HG03565 (cell line): ENCODE data around the gene CNTRL.
"Not testable (repeated sequence)": the region's sequence is repeated elsewhere in the genome, so short reads cannot be mapped to it uniquely, and the experiment has no call there.

ENCODE experiments used
- ATAC-seq: cut with Tn5 transposase; IDR thresholded peaks from one replicate; pipeline ENCODE4 v1.9.1; 2021; ENCODE audit warnings: mild to moderate bottlenecking, moderate library complexity; ENCODE audit not compliant: unreplicated experiment

The CNTRL gene, protein sequence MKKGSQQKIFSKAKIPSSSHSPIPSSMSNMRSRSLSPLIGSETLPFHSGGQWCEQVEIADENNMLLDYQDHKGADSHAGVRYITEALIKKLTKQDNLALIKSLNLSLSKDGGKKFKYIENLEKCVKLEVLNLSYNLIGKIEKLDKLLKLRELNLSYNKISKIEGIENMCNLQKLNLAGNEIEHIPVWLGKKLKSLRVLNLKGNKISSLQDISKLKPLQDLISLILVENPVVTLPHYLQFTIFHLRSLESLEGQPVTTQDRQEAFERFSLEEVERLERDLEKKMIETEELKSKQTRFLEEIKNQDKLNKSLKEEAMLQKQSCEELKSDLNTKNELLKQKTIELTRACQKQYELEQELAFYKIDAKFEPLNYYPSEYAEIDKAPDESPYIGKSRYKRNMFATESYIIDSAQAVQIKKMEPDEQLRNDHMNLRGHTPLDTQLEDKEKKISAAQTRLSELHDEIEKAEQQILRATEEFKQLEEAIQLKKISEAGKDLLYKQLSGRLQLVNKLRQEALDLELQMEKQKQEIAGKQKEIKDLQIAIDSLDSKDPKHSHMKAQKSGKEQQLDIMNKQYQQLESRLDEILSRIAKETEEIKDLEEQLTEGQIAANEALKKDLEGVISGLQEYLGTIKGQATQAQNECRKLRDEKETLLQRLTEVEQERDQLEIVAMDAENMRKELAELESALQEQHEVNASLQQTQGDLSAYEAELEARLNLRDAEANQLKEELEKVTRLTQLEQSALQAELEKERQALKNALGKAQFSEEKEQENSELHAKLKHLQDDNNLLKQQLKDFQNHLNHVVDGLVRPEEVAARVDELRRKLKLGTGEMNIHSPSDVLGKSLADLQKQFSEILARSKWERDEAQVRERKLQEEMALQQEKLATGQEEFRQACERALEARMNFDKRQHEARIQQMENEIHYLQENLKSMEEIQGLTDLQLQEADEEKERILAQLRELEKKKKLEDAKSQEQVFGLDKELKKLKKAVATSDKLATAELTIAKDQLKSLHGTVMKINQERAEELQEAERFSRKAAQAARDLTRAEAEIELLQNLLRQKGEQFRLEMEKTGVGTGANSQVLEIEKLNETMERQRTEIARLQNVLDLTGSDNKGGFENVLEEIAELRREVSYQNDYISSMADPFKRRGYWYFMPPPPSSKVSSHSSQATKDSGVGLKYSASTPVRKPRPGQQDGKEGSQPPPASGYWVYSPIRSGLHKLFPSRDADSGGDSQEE (N-terminal part only)

DNA sequence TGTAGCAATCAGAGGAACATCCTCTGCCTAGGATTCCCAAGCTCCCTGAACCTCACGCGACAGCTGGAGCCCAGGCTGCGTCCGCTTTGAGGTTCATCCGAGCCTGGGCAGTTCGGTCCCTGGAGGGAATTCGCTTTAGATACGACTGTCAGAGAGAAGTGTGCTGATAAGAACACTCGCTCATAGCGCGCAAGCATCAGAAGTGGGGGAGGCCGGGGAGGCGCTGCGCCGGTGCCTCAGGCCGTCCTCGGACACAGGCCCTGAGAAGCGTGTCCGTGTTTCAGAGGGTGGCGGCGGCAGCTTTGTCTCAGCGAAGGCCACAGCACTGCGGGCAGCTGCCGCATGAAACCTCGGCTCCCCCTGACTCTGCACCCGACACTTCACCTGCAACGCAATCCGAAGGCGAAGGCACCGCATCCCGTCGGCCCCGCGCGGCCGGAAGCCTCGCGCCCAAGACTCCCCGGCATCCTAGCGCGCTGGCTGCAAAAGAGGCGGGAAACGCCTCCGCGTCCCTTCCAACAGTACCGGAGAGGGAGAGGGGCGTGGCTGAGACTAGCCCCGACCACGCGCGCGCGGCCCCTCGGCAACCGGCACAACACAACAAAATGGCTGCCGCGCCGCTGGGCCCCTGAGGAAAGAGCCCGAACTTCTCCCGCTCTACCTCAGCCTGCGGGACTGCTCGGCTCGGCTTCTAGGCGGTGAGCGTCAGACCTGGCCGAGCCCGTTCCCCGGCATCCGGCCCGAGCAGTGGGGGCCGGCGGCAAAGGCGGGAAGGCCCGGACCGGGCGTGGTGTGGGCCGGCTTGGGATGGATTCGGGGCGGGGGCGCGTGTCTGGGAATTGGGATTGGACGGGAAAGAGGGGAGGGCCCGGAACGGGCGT lies at the start of gene CNTRL:
Gene CNTRL, plus strand, starts transcription at position 586 of the 881 bp plus-strand sequence. CDS start 13,372 bp downstream, outside the sequence.
- peak; percentile 53 for ATAC-seq

DNA sequence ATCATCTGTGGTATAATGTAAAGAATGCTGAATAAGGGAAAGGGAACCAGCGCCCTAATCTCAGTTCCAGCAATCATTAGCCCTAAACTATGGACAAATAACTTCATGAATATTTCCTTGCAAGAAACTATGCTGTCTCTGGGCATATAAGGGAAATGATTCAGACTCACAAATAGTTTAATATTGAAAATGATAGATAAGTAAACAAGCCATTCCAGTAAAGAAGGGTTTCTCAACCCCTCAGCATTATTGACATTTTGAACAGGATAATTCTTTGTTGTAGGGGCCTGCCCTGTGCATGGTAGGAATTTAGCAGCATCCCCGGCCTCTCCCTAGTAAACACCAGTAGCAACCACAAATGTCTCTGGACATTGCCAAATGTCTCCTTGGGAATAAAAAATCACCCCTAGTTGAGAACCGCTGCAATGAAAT lies 48.5 kb upstream of the CNTRL start:
- no peak for ATAC-seq

DNA sequence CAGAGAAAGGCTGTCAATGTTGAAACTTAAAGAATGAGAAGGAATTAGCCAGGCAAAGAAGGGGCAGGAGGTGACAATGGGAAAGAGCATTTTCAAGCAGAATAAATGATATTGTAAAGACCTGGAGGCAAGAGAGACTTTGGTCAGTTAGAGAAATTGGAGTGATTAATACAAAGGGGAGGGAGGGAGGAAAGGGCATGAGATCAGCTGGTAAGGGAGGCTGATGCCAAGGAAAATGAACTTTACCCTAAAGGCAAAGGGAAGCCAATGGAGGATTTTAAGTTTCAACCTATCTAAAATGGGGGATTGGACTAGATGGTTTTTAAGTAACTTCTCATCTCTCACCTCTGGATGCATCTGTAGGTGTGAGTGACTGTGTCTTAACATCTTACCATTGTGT lies 48.0 kb upstream of the CNTRL start:
- ATAC-seq: no peak

DNA sequence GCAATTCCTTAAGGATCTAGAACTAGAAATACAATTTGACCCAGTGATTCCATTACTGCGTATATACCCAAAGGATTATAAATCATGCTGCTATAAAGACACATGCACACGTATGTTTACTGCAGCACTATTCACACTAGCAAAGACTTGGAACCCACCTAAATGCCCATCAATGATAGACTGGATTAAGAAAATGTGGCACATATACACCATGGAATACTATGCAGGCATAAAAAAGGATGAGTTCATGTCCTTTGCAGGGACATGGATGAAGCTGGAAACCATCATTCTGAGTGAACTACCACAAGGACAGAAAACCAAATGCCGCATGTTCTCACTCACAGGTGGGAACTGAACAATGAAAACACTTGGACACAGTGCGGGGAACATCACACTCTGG lies 46.5 kb upstream of the CNTRL start:
- not testable (repeated sequence) for ATAC-seq

DNA sequence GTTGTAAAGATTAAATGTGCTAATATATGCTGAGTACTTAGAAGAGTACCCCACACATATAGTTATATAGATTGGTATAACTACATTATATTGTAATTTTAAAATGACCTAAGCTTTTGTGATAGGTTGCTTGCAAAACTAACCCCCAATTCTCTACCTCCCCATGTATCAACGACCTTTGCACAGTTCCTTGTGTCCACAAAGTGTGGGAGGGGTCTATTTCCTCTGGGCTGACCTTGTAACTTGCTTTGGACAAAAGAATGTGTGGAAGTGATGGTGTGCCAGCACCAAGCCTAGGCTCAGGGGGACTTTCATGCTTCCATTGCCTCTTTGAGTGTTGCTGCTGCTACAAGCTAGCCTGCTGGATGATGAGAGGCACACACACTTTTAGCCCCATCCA lies 45.3 kb upstream of the CNTRL start:
- no peak for ATAC-seq

DNA sequence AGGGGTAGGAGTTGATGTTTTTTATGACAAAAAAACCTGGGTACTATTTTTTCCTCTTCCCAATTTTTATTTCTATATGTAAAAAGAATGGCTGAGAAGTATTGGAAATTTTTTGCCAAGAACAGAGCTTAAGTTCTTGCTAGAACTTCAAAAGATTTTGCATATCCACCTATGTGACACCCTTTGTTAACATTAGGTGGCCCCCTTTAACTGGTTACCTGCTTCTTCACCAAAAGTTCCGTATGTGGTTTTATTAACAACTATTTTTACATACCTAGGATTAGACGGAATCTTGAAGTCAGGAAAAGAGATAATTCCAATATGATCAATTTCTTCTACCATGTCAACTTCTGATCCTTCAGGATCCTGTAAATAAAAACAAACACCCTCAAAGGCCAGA lies 40.2 kb upstream of the CNTRL start:
- ATAC-seq: no peak

DNA sequence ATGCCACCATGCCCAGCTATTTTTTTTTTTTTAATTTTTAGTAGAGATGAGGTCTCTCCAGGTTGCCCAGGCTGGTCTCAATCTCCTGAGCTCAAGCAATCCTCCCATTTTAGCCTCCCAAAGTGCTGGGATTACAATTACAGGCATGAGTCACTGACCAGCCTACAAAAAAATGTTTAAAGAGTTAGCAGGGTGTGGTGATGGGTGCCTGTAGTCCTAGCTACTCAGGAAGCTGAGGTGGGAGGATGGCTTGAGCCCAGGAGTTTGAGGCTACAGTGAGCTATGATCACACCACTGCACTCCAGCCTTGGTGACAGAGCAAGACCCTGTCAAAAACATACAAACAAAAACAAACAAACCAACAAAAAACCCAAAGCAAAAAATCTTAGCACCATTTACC lies 39.0 kb upstream of the CNTRL start:
- ATAC-seq: not testable (repeated sequence)

DNA sequence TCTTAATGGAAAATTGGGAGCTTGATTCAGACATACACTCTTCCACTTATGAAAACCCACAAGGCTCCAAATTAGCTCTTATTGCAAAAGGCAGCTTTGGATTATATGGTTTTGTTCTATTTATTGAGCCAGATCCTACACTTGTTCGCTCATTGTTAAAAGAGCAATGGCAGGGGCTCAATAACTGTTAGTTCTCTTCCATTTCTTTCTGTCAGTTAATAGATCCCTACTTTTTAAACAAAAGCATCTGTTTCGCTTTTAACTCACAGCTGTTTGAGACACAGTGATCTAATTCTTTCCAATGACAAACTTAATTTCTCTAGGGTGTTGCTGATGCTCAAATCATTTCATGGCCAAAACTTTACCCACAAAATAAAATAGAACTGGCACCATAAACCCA lies 36.4 kb upstream of the CNTRL start:
- ATAC-seq: no peak

DNA sequence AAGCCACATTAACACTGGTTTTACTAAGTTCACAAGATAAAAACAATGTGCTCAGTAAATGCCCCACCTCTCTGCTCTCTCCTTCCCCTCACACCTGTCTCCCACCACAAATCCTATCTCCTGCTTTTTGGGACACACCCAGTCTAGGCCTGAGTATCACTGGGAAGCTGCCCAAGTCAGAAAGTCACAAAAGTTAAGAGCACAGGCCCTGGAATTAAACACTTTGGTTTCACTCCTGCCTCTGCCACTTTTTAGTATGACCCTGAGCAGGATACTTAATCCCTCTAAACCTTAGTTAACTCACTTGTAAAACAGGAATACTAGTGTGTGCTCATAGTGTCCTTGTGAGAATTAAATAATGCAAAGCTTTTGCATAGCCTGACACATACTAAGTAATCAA lies 36.0 kb upstream of the CNTRL start:
- no peak for ATAC-seq

DNA sequence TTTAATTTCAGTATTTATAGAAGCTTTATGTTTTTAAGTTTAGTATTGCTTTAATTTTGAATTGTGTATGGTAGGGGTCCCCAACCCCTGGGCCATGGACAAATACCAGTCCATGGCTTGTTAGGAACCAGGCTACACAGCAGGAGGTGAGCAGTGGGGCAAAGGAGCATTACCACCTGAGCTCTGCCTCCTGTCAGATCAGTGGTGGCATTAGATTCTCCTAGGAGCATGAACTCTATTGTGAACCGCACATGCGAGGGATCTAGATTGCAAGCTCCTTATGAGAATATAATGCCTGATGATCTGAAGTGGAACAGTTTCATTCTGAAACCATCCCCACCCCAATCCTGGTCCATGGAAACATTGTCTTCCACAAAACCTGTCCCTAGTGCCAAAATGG lies 26.6 kb upstream of the CNTRL start:
- no peak for ATAC-seq

DNA sequence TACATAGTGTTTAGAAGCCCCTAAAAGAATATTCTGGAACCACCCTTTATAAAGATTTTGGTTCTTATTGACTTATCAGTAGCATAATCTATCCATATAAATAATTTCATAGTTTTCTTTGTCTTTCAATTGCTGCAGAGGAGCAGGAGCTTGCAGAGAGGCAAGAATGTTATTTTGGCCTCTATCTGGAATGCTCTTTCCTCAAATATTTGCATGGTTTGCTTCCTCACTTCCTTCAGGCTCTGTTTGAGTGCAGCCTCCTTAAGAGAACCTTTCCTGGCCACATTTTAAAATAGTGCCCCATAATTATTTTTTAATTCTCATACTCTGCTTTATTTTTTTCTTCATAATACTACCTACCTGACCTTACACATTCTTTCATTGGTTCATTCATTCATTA lies 26.1 kb upstream of the CNTRL start:
- no peak for ATAC-seq

DNA sequence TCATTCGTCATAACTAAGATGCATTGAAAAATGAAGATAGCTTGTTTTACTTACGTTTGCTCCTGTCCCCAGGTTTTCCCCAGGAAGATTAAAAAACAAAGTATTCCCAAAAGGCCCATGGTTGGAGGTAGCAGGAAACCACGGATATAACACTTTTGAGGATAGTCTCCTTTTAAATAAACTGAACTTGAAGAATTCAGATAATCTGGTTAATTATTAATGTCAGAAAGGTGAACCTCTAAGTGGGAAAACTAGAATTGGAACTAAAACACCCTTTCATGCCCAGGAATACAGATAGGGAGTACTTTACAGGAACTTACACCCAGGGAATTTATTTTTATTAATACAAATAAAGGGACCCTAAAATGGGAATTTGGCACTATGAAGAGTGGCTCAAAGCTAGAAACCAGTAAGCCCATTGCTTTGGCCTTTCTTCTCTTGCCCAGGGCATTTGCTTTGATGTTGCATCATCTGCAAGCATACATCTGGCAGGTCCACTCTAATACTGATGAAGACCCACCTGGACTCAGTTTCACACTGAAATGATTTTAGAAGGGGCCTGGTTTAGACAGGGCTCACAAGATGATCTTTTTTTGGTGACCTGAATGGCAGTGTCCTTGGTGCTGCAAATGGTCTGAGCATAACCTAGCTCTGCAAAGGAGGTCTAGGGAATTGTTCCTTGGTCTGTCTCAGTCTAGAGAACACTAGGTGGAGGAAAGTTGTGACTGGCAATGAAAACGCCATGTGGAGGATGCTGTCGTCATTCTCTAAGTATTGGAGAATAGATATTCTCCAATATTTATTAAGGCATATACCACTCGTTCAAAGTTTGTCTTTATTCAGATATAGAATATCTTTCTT lies 24.4 kb upstream of the CNTRL start, which contains the start of gene C5:
Gene C5, minus strand, starts transcription at position 148 of the 861 bp plus-strand sequence. Its CDS starts 29 bp downstream, at position 119.
- no peak for ATAC-seq

DNA sequence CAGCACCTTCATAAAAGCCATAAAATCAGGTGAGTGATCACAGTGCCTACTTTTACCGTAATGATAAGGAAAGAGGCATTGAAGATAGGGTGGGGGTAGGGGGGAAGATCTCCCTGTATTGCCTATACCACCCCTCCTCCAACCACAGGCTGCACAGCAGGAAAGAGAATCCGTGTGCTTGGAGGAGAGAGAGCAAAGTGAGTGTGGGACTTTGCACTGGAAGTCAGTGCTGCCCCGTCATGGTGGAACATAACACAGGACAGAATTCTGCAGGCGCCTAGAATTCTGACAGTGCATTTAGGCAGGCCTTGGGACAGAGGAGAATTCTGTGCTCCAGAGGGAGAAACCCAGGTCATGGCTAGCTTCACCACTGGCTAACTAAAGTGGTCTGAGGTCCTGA lies 21.2 kb upstream of the CNTRL start:
- no peak for ATAC-seq

DNA sequence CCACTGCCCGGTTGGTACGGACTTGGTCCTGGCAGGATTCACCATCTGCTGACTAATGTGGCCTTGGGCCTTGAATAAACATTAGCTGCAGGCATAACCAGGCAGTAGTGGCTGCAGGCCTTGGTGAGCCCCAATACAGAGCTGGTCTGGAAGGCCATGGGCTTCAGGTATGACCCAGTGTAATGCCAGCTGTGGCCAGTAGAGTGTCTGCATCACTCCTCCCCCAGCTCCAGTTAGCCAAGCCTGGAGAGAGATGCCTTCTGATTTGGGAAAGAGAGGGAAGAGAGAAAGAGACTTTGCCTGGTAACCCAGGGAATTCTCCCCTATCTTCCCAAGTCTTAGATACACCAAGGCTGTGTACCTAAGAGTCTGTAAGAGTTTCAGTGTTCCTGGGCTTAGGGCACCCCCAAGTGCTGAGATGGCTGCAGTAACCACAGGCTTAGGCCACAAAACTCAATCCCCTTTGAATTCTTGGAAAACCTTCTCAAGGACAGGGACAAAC lies 19.1 kb upstream of the CNTRL start:
- no peak for ATAC-seq

DNA sequence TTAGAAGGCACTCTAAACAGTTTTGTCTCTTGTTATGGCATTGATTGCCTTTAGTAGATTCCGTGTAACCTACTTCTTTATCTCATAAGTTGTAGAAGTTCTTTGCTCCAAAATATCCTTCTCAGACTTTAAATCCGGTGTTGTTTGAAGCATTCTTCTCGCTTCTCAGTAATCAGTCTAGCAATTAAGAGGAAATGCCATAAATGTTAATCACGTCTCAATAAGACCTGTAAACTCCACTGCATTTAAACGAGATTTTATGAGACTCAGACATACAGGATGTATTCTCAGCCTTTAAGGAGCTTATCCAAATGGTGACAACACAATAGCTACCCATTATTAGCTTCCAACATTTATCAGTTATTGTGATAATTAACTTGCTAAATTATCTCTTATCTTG lies 16.9 kb upstream of the CNTRL start:
- ATAC-seq: no peak

DNA sequence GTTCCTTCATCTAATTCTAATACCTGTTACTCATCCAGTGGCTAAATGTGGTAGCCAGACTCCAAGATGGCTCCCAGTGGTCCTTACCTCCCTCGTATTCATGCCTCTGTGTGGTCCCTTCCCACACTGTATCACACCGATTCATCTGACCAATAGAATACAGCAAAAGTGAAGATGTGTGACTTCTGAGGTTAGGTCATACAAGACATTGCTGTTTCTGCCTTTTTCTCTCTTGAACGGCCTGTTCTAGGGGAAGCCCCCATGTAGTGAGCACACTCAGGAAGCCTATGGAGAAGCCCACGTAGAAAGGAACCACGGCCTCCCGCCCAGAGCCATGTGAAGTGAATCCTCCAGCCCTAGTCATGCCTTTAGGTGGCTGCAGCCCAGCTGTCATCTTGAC lies 15.2 kb upstream of the CNTRL start:
- ATAC-seq: no peak

DNA sequence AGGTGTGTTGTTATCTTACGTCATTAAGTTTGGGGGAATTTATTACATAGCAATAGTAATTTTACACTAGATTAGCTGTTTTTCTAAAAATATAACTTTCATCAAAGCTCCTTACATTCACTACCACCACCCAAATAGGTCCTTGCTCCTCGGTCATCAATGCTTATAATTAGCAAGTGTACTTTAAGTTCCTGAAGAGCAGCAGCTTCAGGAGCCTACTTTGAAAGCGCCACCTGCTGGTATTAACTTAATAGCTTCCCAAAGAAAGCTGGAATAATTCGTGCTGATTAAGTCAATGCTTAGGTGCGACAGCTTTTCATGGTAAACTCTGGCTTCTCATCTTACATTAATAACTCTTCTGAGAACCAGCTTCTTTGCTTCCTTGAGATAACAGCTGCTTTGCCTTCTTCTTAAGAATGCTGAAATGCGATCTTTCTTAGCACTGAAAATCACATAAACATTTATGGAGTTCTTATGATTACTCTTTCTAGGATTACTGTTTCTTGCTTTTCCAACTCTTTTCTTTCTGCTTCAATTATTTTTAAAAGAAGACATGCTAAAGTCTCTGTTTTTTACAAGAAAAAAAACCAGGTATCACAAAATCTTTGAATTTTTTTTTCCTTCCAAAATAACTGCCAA lies 14.6 kb upstream of the CNTRL start:
- no peak for ATAC-seq

DNA sequence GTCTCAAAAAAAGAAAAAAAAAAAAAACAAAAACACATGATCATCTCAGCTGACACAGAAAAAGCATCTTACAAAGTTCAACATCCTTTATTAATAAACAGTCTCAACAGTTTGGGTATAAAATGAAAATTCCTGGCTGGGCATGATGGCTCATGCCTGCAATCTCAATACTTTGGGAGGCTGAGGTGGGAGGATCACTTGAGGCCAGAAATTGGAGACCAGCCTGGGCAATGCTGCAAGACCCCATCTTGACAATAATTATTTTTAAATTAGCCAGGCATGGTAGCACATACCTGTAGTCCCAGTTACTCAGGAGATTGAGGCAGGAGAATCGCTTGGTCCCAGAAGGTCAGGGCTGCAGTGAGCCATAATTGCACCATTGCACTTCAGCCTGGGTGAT lies 7.9 kb upstream of the CNTRL start:
- no peak for ATAC-seq

DNA sequence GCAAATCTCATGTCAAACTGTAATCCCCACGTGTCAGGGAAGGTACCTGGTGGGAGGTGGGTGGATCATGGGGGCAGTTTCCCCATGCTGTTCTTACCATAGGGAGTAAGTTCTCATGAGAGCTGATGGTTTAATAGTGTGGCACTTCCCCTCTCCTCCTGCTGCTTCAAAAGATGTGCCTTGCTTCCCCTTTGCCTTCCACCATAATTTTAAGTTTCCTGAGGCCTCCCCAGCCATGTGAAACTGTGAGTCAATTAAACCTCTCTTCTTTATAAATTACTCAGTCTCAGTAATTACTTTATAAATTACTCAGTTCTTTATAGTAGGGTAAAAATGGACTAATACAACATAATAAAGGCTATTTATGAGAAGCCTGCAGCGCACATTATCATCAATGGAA lies 7.1 kb upstream of the CNTRL start:
- no peak for ATAC-seq
